ENCODE data around the gene EIF3D. TPM values are rescaled to one million over a fixed set of nuclear protein-coding genes. Genes with fewer than 3 reads are reported as not detected.

Gene EIF3D
- polyA plus RNA-seq, 1 donor, result 215 TPM

DNA sequence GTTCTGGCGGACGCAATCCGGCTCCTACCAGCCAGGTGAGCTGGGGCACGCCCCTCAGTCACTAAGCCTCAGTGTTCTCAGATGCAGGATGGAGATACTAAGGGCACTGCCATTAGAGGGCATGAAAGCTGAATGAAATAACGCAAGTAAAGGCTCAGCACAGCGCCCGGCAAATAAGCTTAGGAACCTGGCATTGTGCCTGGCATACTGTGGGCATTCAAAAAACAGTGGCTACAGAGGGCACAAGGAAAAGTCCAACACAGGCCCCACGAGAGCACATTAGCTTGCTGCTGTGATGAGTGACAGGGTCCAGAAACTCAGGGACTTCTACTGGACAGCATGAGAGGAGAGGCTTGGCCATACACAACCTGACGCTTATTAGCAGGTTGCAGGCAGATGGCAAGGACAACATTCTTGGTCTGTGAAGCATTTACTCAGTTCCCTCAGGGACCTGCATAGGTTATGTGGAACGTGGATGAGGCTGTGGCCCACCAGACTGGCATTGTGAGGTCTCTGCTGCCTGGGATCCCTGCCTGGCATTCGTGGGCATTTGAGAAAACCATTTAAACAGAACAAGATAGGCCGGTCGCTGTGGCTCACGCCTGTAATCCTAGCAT is 59.8 kb downstream of the EIF3D start:
- WGBS (ENCODE audit: insufficient coverage, low lambda C conversion rate), result 94% methylated on average over 3 of the region's 14 CpGs
- no peak for DNase-seq
- H3K36me3 ChIP-seq (ENCODE audit: control insufficient read depth, insufficient read depth, low read length), result peaks cover 57% of the 10 kb centered on the region
- peak overlapping the region; percentile 40 for H3K27ac ChIP-seq (ENCODE audit: low read length)
- H3K9me3 ChIP-seq (ENCODE audit: control insufficient read depth, low read depth, low read length), result no peaks in the 10 kb centered on the region
- peaks cover 3% of the 10 kb centered on the region for H3K4me1 ChIP-seq (ENCODE audit: control insufficient read depth, insufficient read depth, low read length)
- H3K27me3 ChIP-seq (ENCODE audit: control insufficient read depth, insufficient read depth, low read length), result no peaks in the 10 kb centered on the region
- H3K4me3 ChIP-seq (ENCODE audit: low read length), result no peak overlapping the region

DNA sequence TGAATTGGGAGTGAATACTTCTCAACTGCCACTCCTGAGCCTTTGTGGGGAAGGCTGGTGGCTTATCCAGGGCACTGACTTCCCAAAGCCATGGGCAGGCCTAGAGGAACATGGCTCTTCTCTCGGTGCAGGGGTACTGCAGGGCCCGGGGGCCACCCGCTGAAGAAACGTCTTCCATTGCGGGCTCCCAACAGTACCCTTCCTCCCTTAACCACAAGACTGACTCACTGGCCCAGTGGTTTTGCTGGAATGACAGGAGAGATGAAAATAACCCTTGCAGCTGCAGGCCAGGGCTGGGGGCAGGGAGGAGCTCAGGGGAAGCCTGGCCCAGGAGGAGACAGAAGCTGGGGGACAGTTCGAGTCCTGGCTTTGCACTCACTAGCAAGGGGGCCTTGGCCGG is 61.0 kb downstream of the EIF3D start:
- no CpG with 5 or more reads among the region's 7 CpGs for WGBS (ENCODE audit: insufficient coverage, low lambda C conversion rate)
- Histone ChIP-seq H3K4me3 (ENCODE audit: low read length) (no peak overlapping the region), H3K27me3 (ENCODE audit: control insufficient read depth, insufficient read depth, low read length) (no peaks in the 10 kb centered on the region), H3K9me3 (ENCODE audit: control insufficient read depth, low read depth, low read length) (no peaks in the 10 kb centered on the region), H3K36me3 (ENCODE audit: control insufficient read depth, insufficient read depth, low read length) (peaks cover 49% of the 10 kb centered on the region), H3K27ac (ENCODE audit: low read length) (peak overlapping the region; percentile 2), H3K4me1 (ENCODE audit: control insufficient read depth, insufficient read depth, low read length) (peaks cover 3% of the 10 kb centered on the region)
- no peak for DNase-seq

DNA sequence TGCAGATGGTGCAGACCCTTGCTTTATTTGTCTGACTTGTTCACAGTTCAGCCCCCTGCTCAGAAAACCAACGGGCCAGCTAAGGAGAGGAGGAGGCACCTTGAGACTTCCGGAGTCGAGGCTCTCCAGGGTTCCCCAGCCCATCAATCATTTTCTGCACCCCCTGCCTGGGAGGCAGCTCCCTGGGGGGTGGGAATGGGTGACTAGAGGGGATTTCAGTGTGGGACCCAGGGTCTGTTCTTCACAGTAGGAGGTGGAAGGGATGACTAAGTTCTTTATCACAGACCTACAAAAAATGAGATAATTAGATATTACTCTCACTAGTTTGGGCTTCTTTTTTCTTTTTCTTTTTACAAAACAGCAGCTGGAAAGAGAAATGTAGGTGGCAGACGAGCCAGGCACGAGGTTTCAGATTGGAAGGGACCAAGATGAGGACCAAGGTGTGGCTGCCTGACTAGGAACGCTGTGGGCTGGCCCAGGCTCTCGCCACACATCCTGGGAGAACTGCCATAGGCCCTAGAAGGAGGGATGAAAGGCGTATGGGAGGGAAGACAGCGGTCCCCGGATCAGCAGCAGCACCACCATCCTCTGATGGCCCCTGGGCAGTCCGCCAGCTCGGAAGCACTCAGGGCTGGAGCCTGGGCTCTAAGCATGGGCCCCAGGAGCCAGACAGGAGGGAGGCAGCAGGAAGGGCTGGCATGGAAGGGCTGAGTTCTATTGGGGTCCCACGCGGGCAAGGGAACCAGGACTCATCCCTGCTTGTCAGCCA is 61.7 kb downstream of the EIF3D start:
- H3K4me3 ChIP-seq (ENCODE audit: low read length), result no peak overlapping the region
- peak in 1 of 2 donors; percentile 30 for DNase-seq
- H3K36me3 ChIP-seq (ENCODE audit: control insufficient read depth, insufficient read depth, low read length), result peaks cover 42% of the 10 kb centered on the region
- no peaks in the 10 kb centered on the region for H3K27me3 ChIP-seq (ENCODE audit: control insufficient read depth, insufficient read depth, low read length)
- H3K4me1 ChIP-seq (ENCODE audit: control insufficient read depth, insufficient read depth, low read length), result peaks cover 6% of the 10 kb centered on the region
- H3K27ac ChIP-seq (ENCODE audit: low read length), result peak overlapping the region; percentile 2
- no CpG with 5 or more reads among the region's 14 CpGs for WGBS (ENCODE audit: insufficient coverage, low lambda C conversion rate)
- H3K9me3 ChIP-seq (ENCODE audit: control insufficient read depth, low read depth, low read length), result no peaks in the 10 kb centered on the region

DNA sequence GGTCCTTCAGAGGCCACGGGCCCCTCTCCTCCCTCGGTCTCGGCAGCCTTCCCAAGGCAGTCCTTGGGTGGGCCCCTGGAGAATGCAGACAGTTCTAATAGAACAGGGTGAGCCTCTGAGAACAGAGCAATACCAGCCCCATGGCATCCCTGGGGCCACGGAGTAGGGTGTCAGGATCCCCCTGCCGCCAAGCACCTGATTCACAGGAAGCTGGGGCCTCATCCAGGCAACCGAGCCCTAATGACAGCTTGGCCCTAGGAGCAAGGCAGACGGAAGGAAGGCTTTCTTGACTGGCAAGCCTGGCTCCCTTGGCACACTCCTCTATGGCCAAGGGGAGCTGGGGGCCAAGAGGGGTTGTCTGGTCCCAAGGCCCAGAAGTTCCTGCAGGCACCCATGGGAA is 62.7 kb downstream of the EIF3D start:
- H3K4me1 ChIP-seq (ENCODE audit: control insufficient read depth, insufficient read depth, low read length), result peaks cover 13% of the 10 kb centered on the region
- no peak for DNase-seq
- no peak overlapping the region for H3K4me3 ChIP-seq (ENCODE audit: low read length)
- H3K27ac ChIP-seq (ENCODE audit: low read length), result peak overlapping the region; percentile 21
- H3K9me3 ChIP-seq (ENCODE audit: control insufficient read depth, low read depth, low read length), result no peaks in the 10 kb centered on the region
- peaks cover 37% of the 10 kb centered on the region for H3K36me3 ChIP-seq (ENCODE audit: control insufficient read depth, insufficient read depth, low read length)
- no peaks in the 10 kb centered on the region for H3K27me3 ChIP-seq (ENCODE audit: control insufficient read depth, insufficient read depth, low read length)
- WGBS (ENCODE audit: insufficient coverage, low lambda C conversion rate), result no CpG with 5 or more reads among the region's 7 CpGs

DNA sequence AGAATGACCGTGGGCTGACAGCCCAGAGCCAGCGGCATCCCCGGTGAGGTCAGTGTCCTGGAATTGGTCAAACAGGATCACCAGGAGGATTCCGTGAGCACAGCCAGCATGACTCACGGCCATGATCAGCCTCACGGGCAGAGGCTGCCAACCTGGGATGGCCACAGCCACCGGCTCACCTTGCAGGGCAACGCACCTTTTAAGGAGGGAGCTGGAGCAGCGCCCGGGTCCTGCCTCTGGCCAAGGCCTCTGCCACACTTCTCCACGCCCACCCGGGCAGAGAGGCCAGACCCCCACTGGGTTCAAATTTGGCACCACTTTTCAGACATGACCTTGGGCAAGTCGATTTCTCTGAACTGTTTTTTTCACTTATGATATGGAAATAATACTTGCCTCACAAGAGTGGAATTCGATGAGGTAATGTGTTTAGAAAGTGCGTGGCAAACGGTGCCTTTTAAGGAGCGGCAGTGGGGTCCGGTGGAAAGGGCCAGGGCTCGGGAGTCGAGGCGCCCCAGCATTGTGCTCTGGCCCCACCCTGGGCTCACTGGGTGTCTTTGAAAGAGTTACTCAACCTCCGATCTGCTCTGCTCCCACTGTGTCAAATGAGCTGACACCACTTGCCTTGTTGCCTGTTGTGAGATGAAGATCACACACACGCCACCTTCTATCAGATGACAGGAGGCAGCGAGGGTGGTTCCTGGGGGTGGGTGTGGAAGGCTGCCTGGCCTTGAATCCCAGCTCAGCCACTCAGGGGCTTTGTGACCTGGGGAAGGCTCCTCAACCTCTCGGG is 63.5 kb downstream of the EIF3D start:
- Histone ChIP-seq H3K27ac (ENCODE audit: low read length) (peak overlapping the region; percentile 21), H3K36me3 (ENCODE audit: control insufficient read depth, insufficient read depth, low read length) (peaks cover 30% of the 10 kb centered on the region), H3K9me3 (ENCODE audit: control insufficient read depth, low read depth, low read length) (no peaks in the 10 kb centered on the region), H3K4me1 (ENCODE audit: control insufficient read depth, insufficient read depth, low read length) (peaks cover 16% of the 10 kb centered on the region), H3K4me3 (ENCODE audit: low read length) (no peak overlapping the region), H3K27me3 (ENCODE audit: control insufficient read depth, insufficient read depth, low read length) (no peaks in the 10 kb centered on the region)
- WGBS (ENCODE audit: insufficient coverage, low lambda C conversion rate), result no CpG with 5 or more reads among the region's 25 CpGs
- DNase-seq, result peak; percentile 46 to 49

DNA sequence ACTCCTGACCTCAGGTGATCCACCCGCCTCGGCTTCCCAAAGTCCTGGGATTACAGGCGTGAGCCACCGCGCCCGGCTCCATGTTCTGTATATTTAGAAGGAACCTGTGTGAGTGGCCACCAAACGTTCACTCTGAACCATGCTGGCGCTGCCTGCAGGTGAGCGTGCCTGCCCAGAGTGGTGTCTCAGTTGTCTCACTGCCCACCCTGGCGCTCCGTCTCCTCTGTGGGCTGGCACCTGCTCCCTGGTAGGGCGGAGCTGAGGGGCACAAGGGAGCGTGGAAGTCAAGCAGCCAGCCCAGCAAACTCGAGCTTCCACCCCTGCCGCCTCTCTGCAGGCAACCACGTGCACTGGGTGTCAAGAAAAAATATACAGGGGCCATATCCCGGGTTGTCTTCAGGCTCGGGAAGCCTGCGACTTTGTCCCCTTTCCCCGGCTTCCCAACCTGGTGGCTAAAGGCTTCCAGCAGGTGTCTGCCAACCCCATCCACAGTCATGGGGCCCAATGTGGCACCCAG is 64.2 kb downstream of the EIF3D start:
- no peak overlapping the region for H3K4me3 ChIP-seq (ENCODE audit: low read length)
- H3K4me1 ChIP-seq (ENCODE audit: control insufficient read depth, insufficient read depth, low read length), result peaks cover 13% of the 10 kb centered on the region
- H3K27ac ChIP-seq (ENCODE audit: low read length), result peak overlapping the region; percentile 21
- H3K27me3 ChIP-seq (ENCODE audit: control insufficient read depth, insufficient read depth, low read length), result no peaks in the 10 kb centered on the region
- no CpG with 5 or more reads among the region's 20 CpGs for WGBS (ENCODE audit: insufficient coverage, low lambda C conversion rate)
- H3K36me3 ChIP-seq (ENCODE audit: control insufficient read depth, insufficient read depth, low read length), result peaks cover 29% of the 10 kb centered on the region
- no peaks in the 10 kb centered on the region for H3K9me3 ChIP-seq (ENCODE audit: control insufficient read depth, low read depth, low read length)
- no peak for DNase-seq

DNA sequence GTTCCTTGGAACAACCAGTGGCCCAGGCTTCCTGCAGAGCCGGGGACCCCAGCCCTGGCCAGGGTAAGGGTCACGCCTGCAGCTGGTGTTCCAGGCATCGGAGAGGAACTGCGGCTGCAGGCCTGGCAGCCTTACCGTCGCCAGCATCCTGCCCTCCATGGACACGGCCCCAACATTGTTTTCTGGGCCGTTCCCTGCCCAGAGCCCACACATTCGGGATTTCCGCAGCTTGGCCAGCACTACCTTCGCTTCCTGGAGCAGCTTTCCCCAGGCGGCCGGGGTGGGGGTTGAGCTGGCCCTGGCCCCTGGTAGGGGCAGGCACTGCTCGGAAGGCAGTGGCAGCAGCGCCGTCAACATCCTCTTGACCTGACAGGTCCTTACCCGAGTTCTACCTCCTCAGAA is 65.2 kb downstream of the EIF3D start:
- Histone ChIP-seq H3K4me1 (ENCODE audit: control insufficient read depth, insufficient read depth, low read length) (peaks cover 15% of the 10 kb centered on the region), H3K36me3 (ENCODE audit: control insufficient read depth, insufficient read depth, low read length) (peaks cover 24% of the 10 kb centered on the region), H3K9me3 (ENCODE audit: control insufficient read depth, low read depth, low read length) (no peaks in the 10 kb centered on the region), H3K27me3 (ENCODE audit: control insufficient read depth, insufficient read depth, low read length) (no peaks in the 10 kb centered on the region), H3K27ac (ENCODE audit: low read length) (no peak overlapping the region), H3K4me3 (ENCODE audit: low read length) (no peak overlapping the region)
- WGBS (ENCODE audit: insufficient coverage, low lambda C conversion rate), result no CpG with 5 or more reads among the region's 17 CpGs
- no peak for DNase-seq

DNA sequence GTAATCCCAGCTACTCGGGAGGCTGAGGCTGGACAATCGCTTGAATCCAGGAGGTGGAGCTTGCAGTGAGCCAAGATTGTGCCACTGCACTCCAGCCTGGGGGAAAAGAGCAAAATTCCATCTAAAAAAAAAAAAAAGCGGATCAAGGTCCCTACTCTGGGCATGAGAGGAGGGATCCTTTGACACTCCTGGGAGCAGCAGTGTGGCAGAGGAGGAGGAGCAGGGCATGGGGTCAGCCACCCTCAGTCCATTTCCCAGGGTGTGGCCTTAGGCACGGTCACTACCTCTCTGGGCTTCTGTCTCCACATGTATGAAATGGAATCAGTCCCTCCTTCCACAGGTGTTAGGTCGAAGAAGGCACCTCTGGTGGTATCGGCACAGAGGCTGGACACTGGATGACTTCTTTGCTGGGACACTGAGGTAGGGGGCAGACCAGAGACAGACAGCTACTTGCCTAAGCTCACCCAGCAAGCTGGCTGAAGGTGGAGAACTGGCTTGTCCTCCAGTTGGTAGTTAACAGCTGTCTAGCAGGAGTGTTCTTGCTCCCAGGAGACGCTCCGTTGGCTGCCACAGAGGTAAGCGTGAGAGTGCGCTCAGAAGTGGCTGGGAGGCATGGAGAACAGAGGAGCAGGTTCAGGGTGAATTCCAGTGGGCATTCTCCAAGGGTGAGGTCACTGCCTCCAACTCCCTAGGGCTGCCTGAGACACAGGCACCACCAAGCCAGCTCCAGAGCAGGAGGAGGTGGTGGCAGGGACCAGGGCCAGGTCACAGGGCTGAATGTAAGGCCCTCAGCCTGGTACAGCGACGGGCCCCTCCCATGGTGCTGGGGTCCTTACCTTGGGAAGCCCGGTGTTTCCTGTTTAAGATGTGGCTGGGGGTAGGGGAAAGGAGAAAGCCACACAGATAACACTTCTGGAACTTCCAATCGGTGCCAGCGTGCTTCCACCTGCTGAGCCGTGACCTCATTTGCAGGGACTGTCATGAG is 67.0 kb downstream of the EIF3D start:
- Histone ChIP-seq H3K4me3 (ENCODE audit: low read length) (no peak overlapping the region), H3K36me3 (ENCODE audit: control insufficient read depth, insufficient read depth, low read length) (peaks cover 14% of the 10 kb centered on the region), H3K4me1 (ENCODE audit: control insufficient read depth, insufficient read depth, low read length) (peaks cover 22% of the 10 kb centered on the region), H3K27ac (ENCODE audit: low read length) (peak overlapping the region; percentile 16), H3K27me3 (ENCODE audit: control insufficient read depth, insufficient read depth, low read length) (no peaks in the 10 kb centered on the region), H3K9me3 (ENCODE audit: control insufficient read depth, low read depth, low read length) (no peaks in the 10 kb centered on the region)
- DNase-seq, result peak in 1 of 2 donors; percentile 60
- no CpG with 5 or more reads among the region's 16 CpGs for WGBS (ENCODE audit: insufficient coverage, low lambda C conversion rate)

Measured in large intestine (tissue), 3 donors.